VCaP (cell line): ENCODE measurements around the gene CCNG2.
"Not testable (repeated sequence)": the region's sequence is repeated elsewhere in the genome, so short reads cannot be mapped to it uniquely, and the experiment has no call there.

Experiments
- H3K27ac ChIP-seq: fragments of 450-650 bp; 2 replicates; pipeline ENCODE4 v1.5.1; 2017
- TF ChIP-seq, protein P1 (sequence below): fragments of 450-650 bp; conservative IDR thresholded peaks from 2 replicates; pipeline ENCODE4 v1.5.1; 2017; ENCODE audit warnings: mild to moderate bottlenecking, moderate library complexity

Gene CCNG2

DNA sequence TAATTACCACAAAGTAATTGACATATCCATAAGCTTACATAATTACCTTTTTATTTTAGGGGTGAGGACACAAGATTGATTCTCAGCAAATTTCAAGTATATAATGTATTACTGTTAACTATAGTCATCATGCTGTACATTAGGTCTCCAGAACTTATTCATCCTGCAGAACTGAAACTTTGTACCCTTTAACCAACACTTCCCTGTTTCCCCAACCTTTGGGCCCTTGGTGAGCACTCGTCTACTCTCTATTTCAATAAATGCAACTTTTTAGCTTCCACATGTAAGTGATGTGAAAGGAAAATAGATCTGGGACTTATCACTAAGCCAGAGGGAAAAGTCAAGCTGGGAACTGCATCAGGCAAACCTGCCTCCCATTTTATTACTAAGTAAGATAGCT is 33.6 kb upstream of the CCNG2 start:
- TF ChIP-seq, protein P1, sequence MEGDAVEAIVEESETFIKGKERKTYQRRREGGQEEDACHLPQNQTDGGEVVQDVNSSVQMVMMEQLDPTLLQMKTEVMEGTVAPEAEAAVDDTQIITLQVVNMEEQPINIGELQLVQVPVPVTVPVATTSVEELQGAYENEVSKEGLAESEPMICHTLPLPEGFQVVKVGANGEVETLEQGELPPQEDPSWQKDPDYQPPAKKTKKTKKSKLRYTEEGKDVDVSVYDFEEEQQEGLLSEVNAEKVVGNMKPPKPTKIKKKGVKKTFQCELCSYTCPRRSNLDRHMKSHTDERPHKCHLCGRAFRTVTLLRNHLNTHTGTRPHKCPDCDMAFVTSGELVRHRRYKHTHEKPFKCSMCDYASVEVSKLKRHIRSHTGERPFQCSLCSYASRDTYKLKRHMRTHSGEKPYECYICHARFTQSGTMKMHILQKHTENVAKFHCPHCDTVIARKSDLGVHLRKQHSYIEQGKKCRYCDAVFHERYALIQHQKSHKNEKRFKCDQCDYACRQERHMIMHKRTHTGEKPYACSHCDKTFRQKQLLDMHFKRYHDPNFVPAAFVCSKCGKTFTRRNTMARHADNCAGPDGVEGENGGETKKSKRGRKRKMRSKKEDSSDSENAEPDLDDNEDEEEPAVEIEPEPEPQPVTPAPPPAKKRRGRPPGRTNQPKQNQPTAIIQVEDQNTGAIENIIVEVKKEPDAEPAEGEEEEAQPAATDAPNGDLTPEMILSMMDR, result no peak
- H3K27ac ChIP-seq, result no peak overlapping the region

DNA sequence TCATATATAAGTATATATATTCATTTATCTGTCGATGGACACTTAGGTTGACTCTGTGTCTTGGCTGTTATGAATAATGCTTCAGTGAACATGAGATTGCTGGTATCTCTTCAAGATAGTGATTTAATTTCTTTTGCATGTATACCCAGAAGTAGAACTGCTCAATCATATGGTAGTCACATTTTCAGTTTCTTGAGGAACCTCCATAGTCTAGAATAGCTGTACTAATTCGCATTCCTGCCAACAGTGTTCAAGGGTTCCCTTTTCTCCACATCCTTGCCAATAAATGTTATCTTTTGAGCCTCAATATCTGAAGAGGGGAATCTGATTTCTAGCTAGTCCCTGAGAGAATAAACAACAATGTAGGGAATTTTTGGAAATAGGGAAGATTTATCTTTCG is 32.4 kb upstream of the CCNG2 start:
- no peak overlapping the region for H3K27ac ChIP-seq
- TF ChIP-seq, protein P1, result no peak

DNA sequence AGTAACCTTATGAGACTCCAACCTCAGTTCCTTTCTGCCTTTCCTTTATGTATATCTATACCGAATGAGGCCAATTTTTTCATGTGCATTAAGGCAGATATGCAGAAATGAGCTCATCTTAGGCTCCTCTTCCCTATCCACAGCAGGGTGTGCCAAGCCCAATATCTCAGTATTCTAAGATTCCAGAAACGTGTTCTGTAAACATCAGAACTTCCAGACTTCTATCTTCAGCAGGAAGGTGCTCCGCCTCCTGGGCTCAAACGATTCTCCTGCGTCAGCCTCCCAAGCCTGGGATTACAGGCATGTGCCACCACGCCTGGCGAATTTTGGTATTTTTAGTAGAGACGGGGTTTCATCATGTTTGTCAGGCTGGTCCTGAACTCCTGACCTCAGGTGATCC is 31.0 kb upstream of the CCNG2 start:
- no peak overlapping the region for H3K27ac ChIP-seq
- TF ChIP-seq, protein P1, result no peak

DNA sequence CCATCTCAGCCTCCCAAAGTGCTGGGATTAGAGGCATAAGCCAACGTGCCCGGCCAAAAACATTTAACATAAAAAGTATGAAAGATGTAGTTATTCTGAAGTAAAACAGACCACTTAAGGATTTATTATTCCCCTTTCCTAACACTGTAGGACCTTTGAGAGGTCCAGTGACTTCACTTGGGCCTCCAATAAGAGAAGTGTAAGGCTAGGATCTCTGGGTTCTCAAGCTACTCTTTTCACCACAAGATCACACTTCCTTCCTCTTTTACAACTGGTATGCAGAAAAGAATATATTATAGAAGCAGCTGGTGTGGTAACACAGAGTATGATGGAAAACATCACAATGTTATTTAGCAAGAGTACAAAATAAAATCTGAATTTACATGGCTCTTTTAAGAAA is 30.2 kb upstream of the CCNG2 start:
- H3K27ac ChIP-seq, result no peak overlapping the region
- TF ChIP-seq, protein P1, result no peak

DNA sequence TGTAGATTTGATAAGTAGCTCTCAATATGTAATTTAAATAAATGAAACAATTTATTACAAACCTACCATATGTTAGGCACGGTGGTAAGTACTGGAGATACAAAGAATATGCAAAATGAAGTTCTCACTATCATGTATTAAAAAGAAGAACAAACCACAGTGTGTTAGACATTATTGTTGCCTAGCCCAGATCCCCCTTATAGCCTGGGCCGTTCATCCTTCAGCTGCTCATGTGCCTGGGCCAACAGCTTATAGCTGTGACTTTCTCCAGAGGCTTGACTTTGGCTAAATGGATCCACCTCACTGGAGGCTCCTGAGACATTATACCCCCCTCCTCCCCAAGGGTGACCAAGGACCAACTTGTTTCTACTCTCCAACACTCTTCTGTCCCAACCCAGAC is 29.8 kb upstream of the CCNG2 start:
- TF ChIP-seq, protein P1, result no peak
- H3K27ac ChIP-seq, result no peak overlapping the region

DNA sequence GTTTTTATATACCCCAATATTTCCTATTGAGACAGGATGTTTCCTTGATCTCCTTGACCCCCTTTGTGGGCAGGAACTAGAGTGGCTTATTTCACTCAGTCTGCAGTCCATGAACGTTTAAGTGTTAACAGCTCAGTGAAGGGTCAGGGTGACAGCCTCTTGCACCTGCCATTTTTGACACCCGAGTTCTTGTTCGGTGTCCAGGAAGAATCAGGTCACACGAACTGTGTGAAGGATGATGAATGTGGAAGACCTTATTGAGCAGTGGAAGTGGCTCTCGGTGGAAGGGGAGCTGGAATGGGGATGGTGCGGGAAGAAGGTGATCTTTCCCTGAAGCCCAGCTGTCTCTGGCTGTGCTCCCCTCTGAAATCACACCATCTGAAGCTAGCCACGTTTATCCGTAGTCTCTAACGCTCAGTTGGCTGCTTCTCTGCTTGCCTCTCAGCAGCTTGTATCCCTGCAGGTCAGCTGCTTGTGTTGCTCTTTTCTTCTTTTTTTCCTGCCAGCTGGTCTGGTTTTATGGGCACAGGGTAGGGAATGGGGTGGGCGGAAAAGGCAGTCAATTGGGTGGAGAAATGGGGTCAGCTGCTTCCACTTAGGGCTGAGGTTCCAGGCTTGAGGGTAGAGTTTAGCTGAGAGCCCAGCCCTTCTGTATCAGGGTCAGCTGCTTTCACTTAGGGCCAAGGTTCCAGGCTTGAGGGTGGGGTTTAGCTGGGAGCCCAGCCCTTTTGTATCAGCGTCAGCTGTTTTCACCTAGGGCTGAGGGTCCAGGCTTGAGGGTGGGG is 29.0 kb upstream of the CCNG2 start:
- TF ChIP-seq, protein P1, result no peak
- no peak overlapping the region for H3K27ac ChIP-seq

DNA sequence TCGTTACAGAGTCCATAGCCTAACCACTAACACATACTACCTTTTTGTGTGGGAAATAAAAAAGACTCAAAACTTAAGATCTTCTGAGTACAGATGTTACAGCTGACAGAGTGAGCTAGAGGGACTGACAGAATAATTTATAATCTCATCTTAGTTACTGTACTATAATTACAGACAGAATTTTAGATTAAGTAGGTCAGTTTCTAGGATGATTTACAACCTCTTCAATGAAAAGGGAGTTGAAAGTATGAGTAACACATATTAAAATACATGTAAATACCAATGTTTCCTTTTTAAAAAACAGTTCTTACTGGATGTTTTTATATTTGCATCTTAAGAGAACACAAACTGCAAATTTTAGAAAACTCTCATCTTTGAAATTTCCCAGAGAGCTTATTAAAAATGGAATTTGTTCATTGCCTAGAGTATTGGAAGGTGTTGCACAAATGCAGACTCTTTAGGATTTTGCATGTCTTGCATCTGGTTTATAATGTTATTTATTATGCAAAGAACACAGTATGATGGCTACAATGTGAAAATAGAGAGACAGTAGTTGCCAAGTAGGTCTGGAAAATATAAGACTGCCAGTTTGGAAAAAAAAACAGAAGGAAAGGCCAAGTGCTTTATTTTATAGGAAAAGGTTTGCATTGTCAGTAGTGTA is 24.2 kb upstream of the CCNG2 start:
- TF ChIP-seq, protein P1, result no peak
- no peak overlapping the region for H3K27ac ChIP-seq

DNA sequence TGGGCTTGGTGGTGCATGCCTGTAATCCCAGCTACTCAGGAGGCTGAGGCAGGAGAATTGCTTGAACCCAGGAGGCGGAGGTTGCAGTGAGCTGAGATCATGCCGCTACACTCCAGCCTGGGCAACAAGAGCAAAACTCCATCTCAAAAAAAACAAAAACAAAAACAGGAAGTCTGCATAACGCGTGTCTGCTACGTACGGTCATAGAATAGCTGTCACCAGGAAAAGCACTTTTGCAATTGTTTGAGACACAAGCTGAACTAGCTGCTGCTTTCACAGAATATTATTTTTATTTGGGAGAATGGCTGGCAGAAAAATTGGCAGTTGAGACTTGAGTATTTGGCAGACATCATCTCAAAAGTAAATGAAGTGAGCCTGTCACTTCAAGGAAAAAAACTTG is 19.6 kb upstream of the CCNG2 start:
- not testable (repeated sequence) for H3K27ac ChIP-seq
